ENCODE measurements around the gene HES4. TPM values are rescaled to one million over a fixed set of nuclear protein-coding genes. Genes with fewer than 3 reads are reported as not detected.

HES4 gene
- total RNA-seq, 1 donor from 2014 or later = 36.7 TPM

DNA sequence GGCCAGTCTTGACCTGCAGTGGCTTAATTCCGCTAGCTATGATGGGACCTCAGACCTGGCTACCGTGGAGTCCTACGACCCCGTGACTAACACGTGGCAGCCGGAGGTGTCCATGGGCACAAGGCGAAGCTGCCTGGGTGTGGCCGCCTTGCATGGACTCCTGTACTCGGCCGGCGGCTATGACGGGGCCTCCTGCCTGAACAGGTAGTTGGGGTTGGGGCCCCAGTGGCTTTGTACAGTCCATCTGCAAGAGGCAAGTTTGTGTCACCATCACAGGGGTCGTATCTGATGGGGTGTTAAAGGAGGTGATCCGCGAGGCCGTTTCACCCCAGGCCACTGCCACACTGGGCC lies 36.6 kb downstream of the HES4 start:
- intact Hi-C loops (cut with DNase I) = no loop called here
- no peak for ATAC-seq
- no peak for DNase-seq (ENCODE audit: missing footprints)

DNA sequence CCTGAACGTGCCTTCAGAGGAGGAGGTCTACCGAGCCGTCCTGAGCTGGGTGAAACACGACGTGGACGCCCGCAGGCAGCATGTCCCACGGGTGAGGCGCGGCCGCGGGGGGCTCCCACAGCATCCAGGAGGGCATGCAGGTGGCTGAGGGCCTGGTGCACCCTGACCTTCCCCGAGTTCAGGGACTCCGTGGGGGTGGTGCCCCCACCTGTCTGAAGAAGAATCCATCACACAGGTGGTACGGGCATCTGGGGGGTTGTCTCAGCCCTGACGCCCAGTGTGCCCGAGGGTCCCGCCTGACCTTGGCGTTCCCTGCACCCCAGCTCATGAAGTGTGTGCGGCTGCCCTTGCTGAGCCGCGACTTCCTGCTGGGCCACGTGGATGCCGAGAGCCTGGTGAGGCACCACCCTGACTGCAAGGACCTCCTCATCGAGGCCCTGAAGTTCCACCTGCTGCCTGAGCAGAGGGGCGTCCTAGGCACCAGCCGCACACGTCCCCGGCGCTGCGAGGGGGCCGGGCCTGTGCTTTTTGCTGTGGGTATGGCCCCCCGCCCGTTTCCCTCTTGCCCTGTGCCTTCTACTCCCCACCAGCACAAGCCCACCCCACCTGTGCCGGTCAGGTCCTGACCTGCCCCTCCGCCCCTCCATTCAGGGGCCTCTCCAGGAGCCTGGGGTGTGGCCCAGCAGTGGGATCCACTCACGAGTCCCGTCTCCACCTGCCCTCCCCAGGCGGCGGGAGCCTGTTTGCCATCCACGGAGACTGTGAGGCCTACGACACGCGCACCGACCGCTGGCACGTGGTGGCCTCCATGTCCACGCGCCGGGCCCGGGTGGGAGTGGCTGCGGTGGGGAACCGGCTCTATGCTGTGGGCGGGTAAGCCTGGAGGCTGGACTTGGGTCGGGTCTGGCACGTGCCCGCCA lies 37.3 kb downstream of the HES4 start:
- DNase-seq (ENCODE audit: missing footprints) (no peak), ATAC-seq (no peak)
- intact Hi-C loops (cut with DNase I) = no loop called here

- ATAC-seq (no peak), DNase-seq (ENCODE audit: missing footprints) (no peak)
- intact Hi-C loops (cut with DNase I) = no loop called here
Observed at GRCh38 chr1:961132-961669, 38.7 kb downstream of the HES4 start.

- intact Hi-C loops (cut with DNase I) = no loop called here
- DNase-seq (ENCODE audit: missing footprints) (peak; percentile 93), ATAC-seq (peak; percentile 58)
Observed at GRCh38 chr1:960363-961131, 39.4 kb downstream of the HES4 start, which contains the start of gene KLHL17. Gene KLHL17, plus strand, starts transcription at chr1:960584. Its CDS starts 110 bp downstream, at chr1:960694.

- DNase-seq (ENCODE audit: missing footprints) (no peak), ATAC-seq (no peak)
- intact Hi-C loops (cut with DNase I) = loop anchor here (5.0 kb wide), 1 partner anchor 53 kb away; no protein-coding TSS in a partner anchor
Observed at GRCh38 chr1:959731-960362, 40.0 kb downstream of the HES4 start.

DNA sequence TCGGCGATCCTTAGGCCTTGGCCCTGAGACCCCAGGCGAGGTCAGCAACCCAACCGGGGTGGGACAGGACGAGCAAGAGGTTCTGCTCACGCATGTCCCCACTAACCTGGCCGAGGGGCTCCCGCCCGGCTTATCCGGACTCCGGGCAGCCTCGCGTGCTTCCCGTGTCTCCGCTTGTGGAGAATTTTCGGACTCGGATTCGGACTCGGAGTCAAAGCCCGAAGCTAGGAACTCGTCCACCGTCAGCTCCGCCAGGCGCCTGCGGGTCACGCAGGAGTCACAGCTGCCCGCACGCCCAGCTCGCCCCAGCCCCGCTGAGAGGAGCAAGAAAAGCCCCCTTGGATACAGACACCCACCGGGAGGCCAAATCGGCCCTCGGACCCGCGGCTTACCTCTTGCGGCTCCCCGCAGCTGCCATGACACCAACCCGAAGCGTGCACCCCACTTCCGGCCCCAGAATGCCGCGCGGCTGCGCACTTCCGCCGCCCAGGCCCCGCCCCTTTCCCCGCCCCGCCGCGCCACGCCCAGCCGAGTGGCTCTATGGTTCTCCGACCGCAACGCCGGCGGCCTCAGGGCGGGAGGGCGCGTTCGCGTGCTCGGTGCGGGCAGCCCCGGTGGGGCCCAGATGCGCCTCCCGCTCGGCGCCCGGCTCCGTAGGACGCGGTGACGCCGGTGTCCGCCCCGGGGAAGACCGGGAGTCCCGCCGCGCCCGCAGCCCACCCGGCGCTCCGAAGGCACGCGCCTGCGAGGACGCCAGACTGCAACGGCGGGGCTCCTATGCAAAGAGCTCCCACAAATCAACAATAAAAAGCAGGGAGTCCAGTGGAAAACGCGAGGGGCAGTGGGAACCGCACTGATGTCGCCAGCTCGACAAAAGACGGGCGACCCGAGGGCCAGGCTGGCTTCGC lies 40.8 kb downstream of the HES4 start, which contains the start of gene NOC2L:
TSS of gene NOC2L (minus strand) at position 434 of the 908 bp plus-strand sequence. CDS start at position 418, 16 bp downstream.
- peak; percentile 95 for ATAC-seq
- DNase-seq (ENCODE audit: missing footprints) = peak; percentile 97
- intact Hi-C loops (cut with DNase I) = loop anchor here (5.0 kb wide), 1 partner anchor 52 kb away; no protein-coding TSS in a partner anchor

DNA sequence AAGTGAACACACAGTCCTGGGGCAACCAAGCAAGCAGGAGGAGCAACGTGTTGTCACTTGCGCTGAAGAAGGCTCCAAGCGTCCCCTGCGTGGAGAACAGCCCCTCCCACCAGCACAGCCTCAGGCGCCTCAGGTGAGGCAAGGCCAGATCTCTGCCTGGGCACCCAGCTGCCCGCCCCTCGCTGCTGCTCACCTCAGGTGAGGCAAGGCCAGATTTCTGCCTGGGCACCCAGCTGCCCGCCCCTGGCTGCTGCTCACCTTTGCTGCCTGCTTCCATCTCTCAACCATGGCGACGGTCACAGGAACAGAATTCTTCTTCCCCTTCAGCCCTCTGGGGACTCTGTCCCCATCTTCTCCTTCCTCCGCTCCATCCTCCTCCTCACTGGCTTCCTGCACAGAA lies 43.3 kb downstream of the HES4 start:
- intact Hi-C loops (cut with DNase I) = loop anchor here (5.0 kb wide), 1 partner anchor 49 kb away; no protein-coding TSS in a partner anchor
- no peak for ATAC-seq
- DNase-seq (ENCODE audit: missing footprints) = no peak

DNA sequence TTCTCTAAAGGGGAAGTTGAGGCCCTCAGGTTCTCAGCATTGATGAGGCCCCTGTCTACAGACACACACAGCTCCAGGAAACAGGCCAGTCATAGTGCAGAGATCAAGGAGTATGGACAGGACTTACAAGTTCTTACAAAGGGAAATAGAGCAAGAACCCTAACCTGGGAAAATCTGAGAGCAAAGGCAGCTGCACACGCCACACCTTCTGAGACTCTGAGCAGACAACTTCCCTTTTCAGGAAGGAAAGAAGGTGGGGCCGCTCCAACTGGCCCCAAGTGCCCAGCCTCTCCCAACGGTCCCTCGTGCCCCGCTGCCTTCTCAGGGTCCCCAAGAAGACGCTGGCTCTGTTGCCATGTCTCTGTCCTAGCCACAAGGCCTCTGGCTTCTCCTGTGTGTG lies 44.4 kb downstream of the HES4 start:
- intact Hi-C loops (cut with DNase I) = loop anchor here (5.0 kb wide), 1 partner anchor 48 kb away; no protein-coding TSS in a partner anchor
- DNase-seq (ENCODE audit: missing footprints) (no peak), ATAC-seq (no peak)

DNA sequence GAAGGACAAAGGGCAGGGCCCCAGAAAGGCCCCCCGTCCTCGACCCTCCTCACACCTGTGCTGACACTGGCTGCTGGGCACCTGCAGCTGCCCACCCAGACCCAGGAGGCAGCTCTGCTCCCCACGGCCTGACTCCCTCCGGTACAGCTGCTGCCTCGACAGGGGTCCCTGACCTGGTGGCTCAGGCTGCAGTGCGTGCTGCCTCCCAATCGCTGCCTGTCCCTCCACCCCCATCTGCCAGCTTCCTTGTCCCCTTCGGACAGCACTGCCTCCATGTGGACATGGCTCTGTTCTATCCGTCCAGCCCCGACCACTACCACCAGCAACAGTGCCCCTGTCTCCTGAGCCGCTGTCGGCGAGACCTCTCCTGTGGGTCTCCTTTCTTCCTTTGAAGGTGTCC lies 45.0 kb downstream of the HES4 start:
- ATAC-seq (no peak), DNase-seq (ENCODE audit: missing footprints) (no peak)
- intact Hi-C loops (cut with DNase I) = loop anchor here (5.0 kb wide), 1 partner anchor 48 kb away; no protein-coding TSS in a partner anchor

GRCh38 chr1:953524-954320 lies 46.2 kb downstream of the HES4 start:
- intact Hi-C loops (cut with DNase I) = no loop called here
- DNase-seq (ENCODE audit: missing footprints) (no peak), ATAC-seq (no peak)

DNA sequence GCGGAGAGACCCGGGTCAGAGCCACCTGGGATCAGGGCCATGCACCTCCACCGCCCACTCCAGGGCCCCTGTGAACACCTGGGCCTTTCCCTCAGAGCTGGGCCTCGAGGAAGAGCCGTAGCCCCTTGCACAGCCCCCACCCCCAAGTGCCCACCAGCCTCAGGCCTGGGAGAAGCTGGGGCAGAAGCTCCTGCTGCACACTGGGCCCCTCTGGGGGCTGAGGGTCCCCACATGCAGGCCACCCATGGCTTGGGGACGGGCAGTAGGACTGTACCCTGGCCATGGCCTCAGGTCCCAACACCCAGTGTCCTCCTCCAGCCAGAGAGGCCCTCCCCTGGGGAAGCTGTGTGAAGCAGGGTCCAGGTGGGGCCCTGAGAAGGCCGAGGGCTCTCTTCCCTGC lies 47.3 kb downstream of the HES4 start:
- DNase-seq (ENCODE audit: missing footprints) (no peak), ATAC-seq (no peak)
- intact Hi-C loops (cut with DNase I) = no loop called here

DNA sequence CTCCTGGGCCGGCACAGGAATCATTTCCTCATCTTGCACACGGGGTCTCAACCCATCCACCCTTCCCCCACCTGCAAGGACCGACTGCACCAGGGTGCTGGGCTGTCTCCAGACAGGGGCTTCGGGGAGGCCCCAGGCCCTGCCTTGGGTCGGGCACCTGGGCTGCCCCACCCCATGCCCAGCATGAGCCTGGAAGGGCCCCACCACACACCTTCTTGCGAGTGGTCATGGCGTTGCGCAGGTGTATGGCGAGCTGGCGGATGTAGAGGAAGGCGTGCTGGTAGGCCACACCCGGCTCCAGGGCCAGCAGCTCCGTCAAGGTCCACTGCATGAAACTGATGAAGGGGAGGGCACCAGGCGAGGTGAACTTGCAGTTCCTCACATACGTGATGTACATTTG lies 47.7 kb downstream of the HES4 start:
- ATAC-seq (no peak), DNase-seq (ENCODE audit: missing footprints) (no peak)
- intact Hi-C loops (cut with DNase I) = no loop called here

- DNase-seq (ENCODE audit: missing footprints) = no peak
- ATAC-seq = no peak
- intact Hi-C loops (cut with DNase I) = no loop called here
Observed at GRCh38 chr1:951364-951763, 48.5 kb downstream of the HES4 start.

DNA sequence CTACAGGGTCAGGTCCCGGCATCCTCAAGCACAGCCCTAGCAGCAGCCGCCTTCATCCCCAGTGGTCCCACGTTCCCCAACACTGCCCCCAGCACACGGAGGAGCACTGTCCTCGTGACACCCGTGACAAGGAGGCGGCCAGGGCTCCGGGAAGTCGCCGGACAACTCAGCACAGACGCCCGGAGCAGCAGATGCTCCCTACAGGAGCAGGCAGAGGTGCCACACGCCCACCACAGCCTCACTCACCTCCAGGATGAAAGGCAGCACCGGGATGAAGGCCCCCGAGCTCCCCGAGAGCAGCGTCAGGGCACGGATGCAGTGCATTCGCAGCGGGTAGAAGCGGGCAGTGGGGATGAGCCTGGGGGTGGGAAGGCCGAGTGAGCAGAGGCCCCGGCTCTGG lies 49.0 kb downstream of the HES4 start:
- DNase-seq (ENCODE audit: missing footprints) (no peak), ATAC-seq (no peak)
- intact Hi-C loops (cut with DNase I) = no loop called here

DNA sequence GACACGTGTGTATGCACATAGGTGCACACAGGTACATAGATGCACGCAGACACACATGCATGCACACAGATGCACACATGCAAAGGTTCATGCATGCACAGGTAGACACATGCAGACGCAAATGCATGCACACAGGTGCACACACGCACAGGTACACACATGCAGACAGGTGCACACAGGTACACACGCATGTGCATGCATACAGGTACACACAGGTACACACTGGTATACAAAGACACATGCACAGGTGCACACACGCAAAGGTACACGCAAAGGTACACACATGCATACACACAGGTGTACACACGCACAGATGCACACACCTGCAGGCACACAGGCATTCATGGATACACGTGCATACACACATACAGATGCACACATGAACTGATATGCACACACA lies 49.6 kb downstream of the HES4 start:
- intact Hi-C loops (cut with DNase I) = no loop called here
- ATAC-seq (no peak), DNase-seq (ENCODE audit: missing footprints) (no peak)

All from Right ventricle myocardium inferior (tissue), 1 donor.